ENCODE data around the gene AKAP11.

GRCh38 chr13:42363941-42364612, 92.1 kb downstream of the AKAP11 start:
- TF ChIP-seq CTCF (IDR thresholded peaks at IDR 0.05) (no peak), POLR2A (IDR thresholded peaks at IDR 0.05) (no peak)
